ENCODE data around the gene CCDC15. TPM values are rescaled to one million over a fixed set of nuclear protein-coding genes. Genes with fewer than 3 reads are reported as not detected.
"Not testable (repeated sequence)": the region's sequence is repeated elsewhere in the genome, so short reads cannot be mapped to it uniquely, and the experiment has no call there.

CCDC15 gene
- total RNA-seq, 1 donor, result 2.2 TPM

DNA sequence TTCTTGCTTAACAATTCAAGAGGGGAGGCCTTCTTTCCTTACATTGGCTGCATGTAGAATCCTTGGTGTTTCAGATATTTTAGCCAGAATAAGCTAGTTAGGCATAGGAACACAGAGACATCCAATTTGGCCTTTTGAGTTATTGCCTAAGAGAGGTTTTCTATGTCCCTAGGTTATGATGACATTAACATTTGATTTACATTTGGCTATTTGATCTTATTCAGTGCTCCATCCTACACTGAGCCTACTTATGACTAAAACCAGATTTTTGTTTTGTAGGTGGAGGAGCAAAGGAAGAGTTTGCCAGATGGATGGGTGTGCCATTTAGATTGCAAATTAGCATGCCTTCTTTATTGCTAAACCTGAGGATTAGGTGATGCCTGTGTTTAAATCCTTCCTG is 98.0 kb downstream of the CCDC15 start:
- H3K36me3 ChIP-seq (ENCODE audit: insufficient read depth, low read length), result no peaks in the 10 kb centered on the region
- no peaks in the 10 kb centered on the region for H3K79me2 ChIP-seq (ENCODE audit: insufficient read depth, low read length)
- no peak overlapping the region for H2AFZ ChIP-seq (ENCODE audit: low read length)
- no peak overlapping the region for H3K4me3 ChIP-seq (ENCODE audit: insufficient read depth, low read length)
- no peak for DNase-seq (ENCODE audit: insufficient read length, low spot score, missing footprints)
- H3K27me3 ChIP-seq (ENCODE audit: insufficient read depth, low read length), result no peaks in the 10 kb centered on the region
- TF ChIP-seq CTCF (IDR thresholded peaks at IDR 0.05; ENCODE audit: extremely low read depth, low read depth, low read length), result no peak
- H3K9me3 ChIP-seq (ENCODE audit: low read depth, low read length), result no peaks in the 10 kb centered on the region
- no peak overlapping the region for H3K27ac ChIP-seq (ENCODE audit: low read depth, low read length)
- H4K20me1 ChIP-seq (ENCODE audit: insufficient read depth, low read length), result no peaks in the 10 kb centered on the region
- H3K4me2 ChIP-seq (ENCODE audit: insufficient read depth, low read length), result no peak overlapping the region
- no peaks in the 10 kb centered on the region for H3K4me1 ChIP-seq (ENCODE audit: insufficient read depth, low read length)

- Histone ChIP-seq H3K4me2 (ENCODE audit: insufficient read depth, low read length) (no peak overlapping the region), H3K27me3 (ENCODE audit: insufficient read depth, low read length) (no peaks in the 10 kb centered on the region)
Measured at GRCh38 chr11:125053167-125053566, 99.2 kb downstream of the CCDC15 start.

GRCh38 chr11:125055107-125055715 is 101.2 kb downstream of the CCDC15 start:
- H3K4me2 ChIP-seq (ENCODE audit: insufficient read depth, low read length), result no peak overlapping the region
- H3K79me2 ChIP-seq (ENCODE audit: insufficient read depth, low read length), result no peaks in the 10 kb centered on the region
- H3K9me3 ChIP-seq (ENCODE audit: low read depth, low read length), result no peaks in the 10 kb centered on the region
- H3K4me3 ChIP-seq (ENCODE audit: insufficient read depth, low read length), result no peak overlapping the region
- no peaks in the 10 kb centered on the region for H3K4me1 ChIP-seq (ENCODE audit: insufficient read depth, low read length)
- no peaks in the 10 kb centered on the region for H3K27me3 ChIP-seq (ENCODE audit: insufficient read depth, low read length)
- H4K20me1 ChIP-seq (ENCODE audit: insufficient read depth, low read length), result no peaks in the 10 kb centered on the region
- no peak for TF ChIP-seq CTCF (IDR thresholded peaks at IDR 0.05; ENCODE audit: extremely low read depth, low read depth, low read length)
- no peak overlapping the region for H2AFZ ChIP-seq (ENCODE audit: low read length)
- no peak overlapping the region for H3K27ac ChIP-seq (ENCODE audit: low read depth, low read length)
- no peak for DNase-seq (ENCODE audit: insufficient read length, low spot score, missing footprints)
- H3K36me3 ChIP-seq (ENCODE audit: insufficient read depth, low read length), result no peaks in the 10 kb centered on the region

More at GRCh38 chr11:125053167-125053566, 99.2 kb downstream of the CCDC15 start:
- Histone ChIP-seq H3K27ac (ENCODE audit: low read depth, low read length) (no peak overlapping the region), H3K9me3 (ENCODE audit: low read depth, low read length) (no peaks in the 10 kb centered on the region), H3K36me3 (ENCODE audit: insufficient read depth, low read length) (no peaks in the 10 kb centered on the region), H2AFZ (ENCODE audit: low read length) (no peak overlapping the region), H3K4me3 (ENCODE audit: insufficient read depth, low read length) (no peak overlapping the region), H3K4me1 (ENCODE audit: insufficient read depth, low read length) (no peaks in the 10 kb centered on the region), H4K20me1 (ENCODE audit: insufficient read depth, low read length) (no peaks in the 10 kb centered on the region), H3K79me2 (ENCODE audit: insufficient read depth, low read length) (no peaks in the 10 kb centered on the region)
- no peak for DNase-seq (ENCODE audit: insufficient read length, low spot score, missing footprints)
- no peak for TF ChIP-seq CTCF (IDR thresholded peaks at IDR 0.05; ENCODE audit: extremely low read depth, low read depth, low read length)

GRCh38 chr11:125056111-125056510 is 102.1 kb downstream of the CCDC15 start:
- not testable (repeated sequence) for H2AFZ ChIP-seq (ENCODE audit: low read length); H3K27ac ChIP-seq (ENCODE audit: low read depth, low read length); H3K36me3 ChIP-seq (ENCODE audit: insufficient read depth, low read length); H3K27me3 ChIP-seq (ENCODE audit: insufficient read depth, low read length); H3K4me3 ChIP-seq (ENCODE audit: insufficient read depth, low read length); DNase-seq (ENCODE audit: insufficient read length, low spot score, missing footprints); H3K4me2 ChIP-seq (ENCODE audit: insufficient read depth, low read length); H4K20me1 ChIP-seq (ENCODE audit: insufficient read depth, low read length); H3K79me2 ChIP-seq (ENCODE audit: insufficient read depth, low read length); H3K4me1 ChIP-seq (ENCODE audit: insufficient read depth, low read length); H3K9me3 ChIP-seq (ENCODE audit: low read depth, low read length)
